AG04449 (cell line): ENCODE results near the gene C1QTNF12.

Experiments used
- CTCF ChIA-PET: fragments of 350-600 bp; formaldehyde crosslinking; extraction: SDS; loops from one replicate; lab custom pipeline; 2021; ENCODE audit warnings: antibody characterized with exemption; lab: Yijun Ruan, JAX
- POLR2A ChIA-PET: fragments of 400-600, 350-600 bp; formaldehyde crosslinking; extraction: SDS; loops from one replicate; lab custom pipeline; 2020; ENCODE audit warnings: antibody characterized with exemption, inconsistent platforms; lab: Yijun Ruan, JAX
- DNase-seq: peaks from one replicate; pipeline ENCODE4 v3.0.0-alpha.2; 2010; ENCODE audit warnings: low read depth, low spot score
- H3K4me3 ChIP-seq: 2 replicates; pipeline ENCODE4 v1.5.1; 2011; ENCODE audit warnings: low read depth, mild to moderate bottlenecking, control low read depth, low read length
- TF ChIP-seq, protein P1 (sequence below): IDR thresholded peaks from one replicate; pipeline ENCODE4 v1.5.1; 2011; ENCODE audit warnings: mild to moderate bottlenecking, moderate library complexity, low read length, control low read depth, inconsistent platforms; ENCODE audit not compliant: insufficient read depth; ENCODE audit errors: missing control alignments

C1QTNF12 gene

DNA sequence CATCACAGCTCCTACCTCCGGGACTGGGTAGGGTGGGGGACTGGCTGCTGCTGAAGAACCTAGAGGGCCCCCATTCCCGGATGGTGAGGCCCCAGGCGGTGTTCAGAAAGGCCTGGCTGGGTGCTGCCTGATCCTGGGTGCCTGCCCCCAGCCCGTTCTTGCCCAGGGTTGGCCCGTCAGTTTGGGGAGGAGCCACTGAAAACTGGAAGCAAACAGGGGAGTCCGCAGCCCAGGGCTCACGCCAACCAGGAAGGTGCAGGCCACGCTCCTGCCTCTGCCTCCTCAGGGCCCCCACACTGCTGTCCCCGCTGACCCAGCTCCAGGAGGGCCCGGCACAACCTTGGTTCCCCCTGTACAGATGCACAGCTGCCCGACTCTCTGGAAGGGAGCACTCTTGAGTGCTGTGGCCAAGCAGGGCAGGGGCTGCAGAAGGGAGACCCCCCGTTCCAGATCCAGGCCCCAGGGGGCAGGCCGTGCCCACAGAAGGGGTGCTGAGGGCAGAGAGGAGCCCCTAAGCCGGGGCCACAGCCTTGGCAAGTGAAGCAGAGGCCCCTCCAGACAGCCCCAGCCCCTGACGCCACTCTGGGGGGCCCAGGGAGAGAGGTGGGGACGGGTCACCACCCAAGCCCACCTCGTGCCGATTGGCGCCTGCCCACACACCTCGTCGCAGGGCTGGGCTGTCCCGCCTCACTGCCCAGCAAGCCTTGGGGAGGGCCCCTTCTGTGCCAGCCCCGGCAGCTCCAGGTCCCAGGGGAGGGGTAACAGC, 5.5 kb downstream of the C1QTNF12 start:
- DNase-seq, result no peak
- CTCF ChIA-PET, result interaction anchor here (0.6 kb wide), 1 partner anchor 9 kb away, joined by 3 read pairs; no protein-coding TSS in a partner anchor
- no peak overlapping the region for H3K4me3 ChIP-seq
- TF ChIP-seq, protein P1, sequence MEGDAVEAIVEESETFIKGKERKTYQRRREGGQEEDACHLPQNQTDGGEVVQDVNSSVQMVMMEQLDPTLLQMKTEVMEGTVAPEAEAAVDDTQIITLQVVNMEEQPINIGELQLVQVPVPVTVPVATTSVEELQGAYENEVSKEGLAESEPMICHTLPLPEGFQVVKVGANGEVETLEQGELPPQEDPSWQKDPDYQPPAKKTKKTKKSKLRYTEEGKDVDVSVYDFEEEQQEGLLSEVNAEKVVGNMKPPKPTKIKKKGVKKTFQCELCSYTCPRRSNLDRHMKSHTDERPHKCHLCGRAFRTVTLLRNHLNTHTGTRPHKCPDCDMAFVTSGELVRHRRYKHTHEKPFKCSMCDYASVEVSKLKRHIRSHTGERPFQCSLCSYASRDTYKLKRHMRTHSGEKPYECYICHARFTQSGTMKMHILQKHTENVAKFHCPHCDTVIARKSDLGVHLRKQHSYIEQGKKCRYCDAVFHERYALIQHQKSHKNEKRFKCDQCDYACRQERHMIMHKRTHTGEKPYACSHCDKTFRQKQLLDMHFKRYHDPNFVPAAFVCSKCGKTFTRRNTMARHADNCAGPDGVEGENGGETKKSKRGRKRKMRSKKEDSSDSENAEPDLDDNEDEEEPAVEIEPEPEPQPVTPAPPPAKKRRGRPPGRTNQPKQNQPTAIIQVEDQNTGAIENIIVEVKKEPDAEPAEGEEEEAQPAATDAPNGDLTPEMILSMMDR, result no peak
- POLR2A ChIA-PET, result interaction anchor here (0.6 kb wide), 3 partner anchors 10 to 94 kb away, joined by 3 to 5 read pairs (median 4); no protein-coding TSS in a partner anchor

DNA sequence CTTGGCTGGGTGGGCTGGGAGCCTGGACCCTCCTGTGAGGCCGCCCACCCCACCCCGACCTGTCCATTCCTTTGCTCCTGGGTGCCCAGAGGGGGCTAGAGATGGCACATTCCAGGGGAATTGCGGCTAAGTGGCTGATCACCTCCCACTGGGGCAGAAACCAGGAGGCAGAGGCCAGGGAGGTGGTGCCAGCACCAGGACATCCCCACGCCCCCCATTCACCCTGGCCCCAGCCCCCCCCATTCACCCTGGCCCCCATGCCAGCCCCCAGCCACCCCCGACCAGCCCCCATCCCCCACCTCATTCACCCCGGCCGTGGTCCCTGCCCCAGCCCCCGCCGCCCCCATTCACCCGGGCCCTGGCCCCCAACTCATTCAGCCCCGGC, 6.2 kb downstream of the C1QTNF12 start:
- H3K4me3 ChIP-seq, result no peak overlapping the region
- no peak for DNase-seq
- POLR2A ChIA-PET, result no interaction called here
- TF ChIP-seq, protein P1, result no peak
- CTCF ChIA-PET, result interaction anchor here (2.0 kb wide), 1 partner anchor 120 kb away, joined by 6 read pairs; no protein-coding TSS in a partner anchor

DNA sequence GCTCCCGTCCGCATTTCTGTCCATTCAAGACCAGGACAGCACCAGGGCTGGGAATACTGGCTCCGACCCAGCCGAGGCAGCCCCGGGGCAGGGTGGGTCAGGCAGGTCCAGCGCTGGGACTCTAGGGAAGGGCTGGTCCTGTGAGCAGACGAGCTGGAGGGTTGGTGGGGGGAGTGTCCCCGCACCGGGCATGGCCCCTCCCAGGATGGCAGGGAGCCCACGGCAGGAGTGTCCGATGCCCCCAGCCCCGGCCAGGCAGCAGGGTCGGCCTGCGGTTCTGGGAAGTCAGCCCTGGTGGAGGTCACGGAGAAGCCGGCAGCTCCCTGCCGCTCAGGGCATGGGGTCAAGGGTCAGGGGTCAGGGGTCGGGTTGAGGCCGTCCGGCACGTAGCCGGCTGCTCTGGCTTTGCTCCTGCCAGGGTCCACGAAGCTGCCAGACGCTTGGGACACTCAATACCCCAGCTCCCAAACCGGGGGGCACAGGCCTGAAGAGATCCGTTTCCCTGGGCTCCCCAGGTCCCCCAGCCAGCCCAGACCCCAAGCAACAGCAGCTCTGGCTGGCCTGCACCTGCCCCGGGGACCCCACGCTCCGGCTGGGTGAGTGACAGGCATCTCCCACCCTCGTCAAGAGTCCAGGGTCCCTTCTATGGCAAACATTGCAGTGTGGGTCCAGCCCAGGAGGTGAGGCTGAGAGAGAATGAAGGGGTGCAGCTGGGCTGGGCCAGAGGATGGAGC, 6.7 kb downstream of the C1QTNF12 start:
- POLR2A ChIA-PET, result interaction anchor here (0.7 kb wide), 1 partner anchor 31 kb away, joined by 3 read pairs; no protein-coding TSS in a partner anchor
- H3K4me3 ChIP-seq, result no peak overlapping the region
- TF ChIP-seq, protein P1, result no peak
- CTCF ChIA-PET, result interaction anchor here (1.0 to 2.0 kb wide), 3 partner anchors 117 to 178 kb away, joined by 4 to 6 read pairs (median 5); no protein-coding TSS in a partner anchor
- no peak for DNase-seq

DNA sequence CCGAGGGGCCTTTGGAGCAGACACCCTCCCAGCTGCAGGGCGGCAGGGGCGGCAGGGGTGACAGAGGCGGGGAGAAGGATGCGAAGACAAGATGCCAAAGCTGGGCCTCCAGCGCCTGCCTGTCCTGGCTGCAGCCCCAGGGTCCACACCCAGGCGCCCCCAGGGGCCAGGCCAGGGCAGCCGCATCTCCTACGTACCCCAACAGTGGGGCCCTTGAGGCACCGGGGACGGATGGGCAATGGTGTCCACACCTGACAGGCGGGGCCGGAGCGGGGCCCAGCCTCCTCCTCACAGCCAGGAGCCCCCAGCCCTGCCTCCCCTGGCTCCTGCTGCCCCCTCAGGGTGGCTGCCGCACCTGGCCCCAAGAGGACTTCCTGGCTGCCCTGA, 7.3 kb downstream of the C1QTNF12 start:
- no peak overlapping the region for H3K4me3 ChIP-seq
- ChIA-PET POLR2A (interaction anchor here (0.7 kb wide), 1 partner anchor 31 kb away, joined by 3 read pairs; no protein-coding TSS in a partner anchor), CTCF (interaction anchor here (1.0 to 2.4 kb wide), 4 partner anchors 117 to 177 kb away, joined by 4 to 10 read pairs (median 6); no protein-coding TSS in a partner anchor)
- TF ChIP-seq, protein P1, result no peak
- DNase-seq, result no peak

DNA sequence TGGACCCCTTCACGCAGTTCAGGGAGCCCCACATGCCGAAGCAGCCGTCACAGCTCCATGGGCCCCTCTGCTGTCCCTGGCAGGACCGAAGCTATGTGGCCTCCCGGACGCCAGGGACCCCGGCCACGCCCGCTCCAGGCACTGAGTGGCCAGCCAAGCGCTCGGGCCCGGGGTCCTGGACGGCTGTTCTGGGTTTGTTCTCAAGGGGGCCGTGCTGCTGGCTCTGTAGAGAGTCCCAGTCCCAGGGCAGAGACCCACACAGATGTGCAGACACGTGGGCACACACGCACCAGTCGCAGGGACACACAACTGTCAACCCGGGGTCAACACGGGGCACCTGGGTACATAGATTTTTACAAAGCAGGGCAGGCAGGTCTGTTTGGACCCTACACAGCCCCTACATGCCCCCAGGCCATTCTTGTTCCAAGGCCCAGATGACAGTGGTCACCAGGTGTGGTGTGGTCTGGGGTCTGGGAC, 7.8 kb downstream of the C1QTNF12 start:
- POLR2A ChIA-PET, result no interaction called here
- CTCF ChIA-PET, result interaction anchor here (1.0 to 2.4 kb wide), 3 partner anchors 116 to 177 kb away, joined by 4 to 10 read pairs (median 6); no protein-coding TSS in a partner anchor
- no peak for DNase-seq
- H3K4me3 ChIP-seq, result no peak overlapping the region
- TF ChIP-seq, protein P1, result no peak
